Activated CD8-positive, alpha-beta T cell treated with anti-CD3 and anti-CD28 coated beads for 36 hours (primary cell): ENCODE measurements around the gene APOLD1. TPM values are rescaled to one million over a fixed set of nuclear protein-coding genes. Genes with fewer than 3 reads are reported as not detected.

Experiments
- ATAC-seq: fragments of 200-7000 bp; cut with Tn5 transposase; one replicate; pipeline ENCODE4 v1.10.0; 2021; ENCODE audit warnings: mild to moderate bottlenecking, moderate library complexity
- CTCF ChIA-PET: fragments of 350-600 bp; sonication (Branson Sonifier 250); formaldehyde crosslinking; loops from one replicate; lab custom pipeline; 2021; ENCODE audit warnings: antibody characterized with exemption; lab: Charles Lee
- POLR2A ChIA-PET: fragments of 350-600 bp; sonication (Branson Sonifier 250); formaldehyde crosslinking; loops from one replicate; lab custom pipeline; 2021; ENCODE audit warnings: antibody characterized with exemption; lab: Charles Lee
- DNase-seq: peaks from one replicate; pipeline ENCODE4 v3.0.0-alpha.2; 2020
- H3K27ac Mint-ChIP-seq: one replicate; pipeline ENCODE4 v1.8.0; 2021; ENCODE audit warnings: mild to moderate bottlenecking, mixed read lengths
- H3K27me3 Mint-ChIP-seq: one replicate; pipeline ENCODE4 v1.8.0; 2021; ENCODE audit warnings: mixed read lengths
- H3K36me3 Mint-ChIP-seq: one replicate; pipeline ENCODE4 v1.8.0; 2021; ENCODE audit warnings: low read depth, mixed read lengths
- H3K4me1 Mint-ChIP-seq: one replicate; pipeline ENCODE4 v1.8.0; 2021; ENCODE audit warnings: low read depth, mixed read lengths
- H3K4me3 Mint-ChIP-seq: one replicate; pipeline ENCODE4 v1.8.0; 2021; ENCODE audit warnings: mild to moderate bottlenecking, moderate library complexity, mixed read lengths
- H3K9me3 Mint-ChIP-seq: one replicate; pipeline ENCODE4 v1.8.0; 2021; ENCODE audit warnings: mixed read lengths
- intact Hi-C: fragments of 100-400 bp; cut with micrococcal nuclease; formaldehyde crosslinking; loops from one replicate; pipeline ENCODE4 v1.10.0; 2022
- total RNA-seq, 2 experiments: library from RNA; stranded (reverse); gene quantifications; one replicate each; pipeline ENCODE4 v1.2.3, GENCODE V29; 2021
- TF ChIP-seq, protein P1 (sequence below): fragments of 200-600 bp; IDR thresholded peaks from one replicate; pipeline ENCODE4 v1.8.0; 2022; ENCODE audit warnings: antibody characterized with exemption, mild to moderate bottlenecking

The APOLD1 gene
- total RNA-seq, 2 experiments from 2014 or later = 5.7 to 6.3 TPM

DNA sequence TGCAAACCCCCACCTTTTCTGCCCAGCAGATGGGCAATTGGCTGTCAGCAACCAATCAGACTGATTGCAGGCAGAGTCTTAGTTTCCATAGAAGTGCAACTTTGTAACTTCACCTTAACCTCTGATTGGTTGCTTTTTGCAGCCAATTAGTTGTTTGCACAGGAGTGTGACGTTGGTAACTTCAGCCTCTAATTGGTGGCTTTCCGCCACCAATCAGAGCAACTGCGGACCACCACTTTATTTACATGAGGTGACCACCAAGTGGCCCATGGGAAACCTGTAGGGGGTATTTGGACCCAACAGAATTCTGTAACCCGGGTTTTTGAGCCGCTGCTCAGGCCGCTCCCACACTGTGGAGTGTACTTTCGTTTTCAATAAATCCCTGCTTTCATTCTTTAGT, 36.0 kb upstream of the APOLD1 start:
- Mint-ChIP-seq H3K27me3 (no peaks in the 10 kb centered on the region), H3K36me3 (no peaks in the 10 kb centered on the region), H3K4me3 (no peak overlapping the region), H3K9me3 (no peaks in the 10 kb centered on the region), H3K4me1 (no peaks in the 10 kb centered on the region), H3K27ac (no peak overlapping the region)
- ChIA-PET POLR2A (no interaction called here), CTCF (interaction anchor here (4.4 kb wide), 1 partner anchor 12 kb away, joined by 24 read pairs; no protein-coding TSS in a partner anchor)
- DNase-seq (no peak), ATAC-seq (no peak)
- TF ChIP-seq, protein P1, sequence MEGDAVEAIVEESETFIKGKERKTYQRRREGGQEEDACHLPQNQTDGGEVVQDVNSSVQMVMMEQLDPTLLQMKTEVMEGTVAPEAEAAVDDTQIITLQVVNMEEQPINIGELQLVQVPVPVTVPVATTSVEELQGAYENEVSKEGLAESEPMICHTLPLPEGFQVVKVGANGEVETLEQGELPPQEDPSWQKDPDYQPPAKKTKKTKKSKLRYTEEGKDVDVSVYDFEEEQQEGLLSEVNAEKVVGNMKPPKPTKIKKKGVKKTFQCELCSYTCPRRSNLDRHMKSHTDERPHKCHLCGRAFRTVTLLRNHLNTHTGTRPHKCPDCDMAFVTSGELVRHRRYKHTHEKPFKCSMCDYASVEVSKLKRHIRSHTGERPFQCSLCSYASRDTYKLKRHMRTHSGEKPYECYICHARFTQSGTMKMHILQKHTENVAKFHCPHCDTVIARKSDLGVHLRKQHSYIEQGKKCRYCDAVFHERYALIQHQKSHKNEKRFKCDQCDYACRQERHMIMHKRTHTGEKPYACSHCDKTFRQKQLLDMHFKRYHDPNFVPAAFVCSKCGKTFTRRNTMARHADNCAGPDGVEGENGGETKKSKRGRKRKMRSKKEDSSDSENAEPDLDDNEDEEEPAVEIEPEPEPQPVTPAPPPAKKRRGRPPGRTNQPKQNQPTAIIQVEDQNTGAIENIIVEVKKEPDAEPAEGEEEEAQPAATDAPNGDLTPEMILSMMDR = no peak
- intact Hi-C loops = no loop called here

GRCh38 chr12:12755923-12756322, 29.5 kb upstream of the APOLD1 start:
- no peaks in the 10 kb centered on the region for H3K36me3 Mint-ChIP-seq
- H3K27ac Mint-ChIP-seq = no peak overlapping the region
- no peaks in the 10 kb centered on the region for H3K27me3 Mint-ChIP-seq
- no peak overlapping the region for H3K4me3 Mint-ChIP-seq
- intact Hi-C loops = no loop called here
- H3K9me3 Mint-ChIP-seq = no peaks in the 10 kb centered on the region
- no peaks in the 10 kb centered on the region for H3K4me1 Mint-ChIP-seq
- TF ChIP-seq, protein P1 = no peak
- ChIA-PET POLR2A (no interaction called here), CTCF (interaction anchor here (0.9 to 1.4 kb wide), 3 partner anchors 10 to 110 kb away, joined by 3 to 5 read pairs (median 4); no protein-coding TSS in a partner anchor)
- DNase-seq = no peak
- no peak for ATAC-seq

DNA sequence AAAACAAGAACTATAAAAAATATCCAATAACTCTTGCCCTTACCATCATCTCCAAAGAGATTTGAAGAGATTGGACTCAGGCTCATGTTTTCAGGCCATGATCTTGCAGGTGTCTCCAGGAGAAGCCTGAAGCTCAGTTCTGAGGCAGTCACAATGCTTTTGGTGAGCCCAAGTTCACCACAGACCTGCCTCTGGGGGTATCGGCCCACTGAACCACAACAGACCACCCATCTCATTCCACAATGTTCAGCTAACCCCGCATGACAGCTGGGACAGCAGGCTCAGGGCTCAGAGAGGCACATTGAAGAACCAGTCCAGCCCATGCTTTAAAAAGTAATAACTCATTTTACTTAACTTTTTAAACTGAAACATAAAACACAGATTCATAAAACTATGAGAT, 28.3 kb upstream of the APOLD1 start:
- H3K27ac Mint-ChIP-seq = no peak overlapping the region
- ATAC-seq (no peak), DNase-seq (no peak)
- intact Hi-C loops = no loop called here
- CTCF ChIA-PET = interaction anchor here (1.4 kb wide), 2 partner anchors 11 to 20 kb away, joined by 3 to 5 read pairs; no protein-coding TSS in a partner anchor
- POLR2A ChIA-PET = no interaction called here
- TF ChIP-seq, protein P1 = no peak
- H3K36me3 Mint-ChIP-seq = no peaks in the 10 kb centered on the region
- H3K9me3 Mint-ChIP-seq = no peaks in the 10 kb centered on the region
- H3K27me3 Mint-ChIP-seq = no peaks in the 10 kb centered on the region
- no peaks in the 10 kb centered on the region for H3K4me1 Mint-ChIP-seq
- no peak overlapping the region for H3K4me3 Mint-ChIP-seq

DNA sequence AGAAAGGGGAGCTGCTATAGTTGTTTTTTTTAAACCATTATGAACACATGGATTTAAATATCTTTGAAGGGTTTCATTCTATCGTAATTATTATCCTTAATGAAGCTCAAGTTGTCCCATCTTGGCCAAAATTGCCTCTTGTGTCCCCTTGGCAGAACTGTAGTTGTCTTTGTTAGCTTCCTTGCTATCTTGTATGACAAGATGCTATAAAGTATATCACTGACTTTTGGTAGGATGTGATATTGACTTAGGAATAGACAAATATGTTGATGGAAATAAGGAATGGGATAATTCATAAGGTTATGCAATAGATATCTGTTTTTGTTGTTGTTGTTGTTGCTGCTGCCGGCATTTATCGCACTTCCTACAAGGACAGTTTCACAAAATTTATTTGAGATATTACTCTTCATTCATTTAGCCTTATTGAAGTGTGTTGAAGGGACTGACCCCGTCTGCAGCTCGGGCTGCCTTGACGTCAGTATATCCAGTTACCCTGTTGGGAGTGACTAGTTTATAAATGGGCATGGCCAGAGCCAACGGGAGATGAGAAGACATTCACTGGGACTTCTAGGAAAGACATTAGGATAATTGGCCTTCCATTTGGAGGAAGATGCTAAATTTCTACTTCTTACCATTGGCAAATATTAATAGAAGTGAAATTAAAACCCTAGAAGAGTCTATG, 26.1 kb upstream of the APOLD1 start:
- TF ChIP-seq, protein P1 = no peak
- no peaks in the 10 kb centered on the region for H3K36me3 Mint-ChIP-seq
- H3K4me3 Mint-ChIP-seq = no peak overlapping the region
- no peak overlapping the region for H3K27ac Mint-ChIP-seq
- no peaks in the 10 kb centered on the region for H3K9me3 Mint-ChIP-seq
- no peaks in the 10 kb centered on the region for H3K4me1 Mint-ChIP-seq
- H3K27me3 Mint-ChIP-seq = no peaks in the 10 kb centered on the region
- POLR2A ChIA-PET = no interaction called here
- intact Hi-C loops = no loop called here
- DNase-seq (no peak), ATAC-seq (no peak)
- CTCF ChIA-PET = interaction anchor here (1.0 to 1.4 kb wide), 2 partner anchors 13 to 104 kb away, joined by 3 read pairs; no protein-coding TSS in a partner anchor

DNA sequence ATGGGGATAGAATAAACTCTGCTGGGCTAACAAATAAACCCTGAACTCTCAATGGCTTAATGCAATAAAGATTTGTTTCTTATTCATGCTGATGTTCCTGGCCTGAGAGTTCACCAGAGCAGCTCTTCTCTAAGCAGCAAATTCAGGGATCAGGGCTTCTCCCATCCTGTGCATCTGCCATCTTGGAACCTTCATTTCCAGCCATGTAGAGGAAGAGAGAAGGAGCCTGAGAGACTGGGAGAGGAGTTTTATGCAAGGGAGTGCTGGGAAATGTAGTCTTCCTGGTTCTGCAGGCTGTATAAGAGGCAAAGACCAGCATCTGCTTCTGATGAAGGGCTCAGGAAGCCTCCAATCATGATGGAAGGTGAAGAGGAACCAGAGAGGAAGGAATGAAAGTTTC, 20.6 kb upstream of the APOLD1 start:
- no peak for ATAC-seq
- Mint-ChIP-seq H3K9me3 (peaks cover 2% of the 10 kb centered on the region), H3K4me3 (no peak overlapping the region), H3K27me3 (no peaks in the 10 kb centered on the region), H3K27ac (no peak overlapping the region), H3K4me1 (no peaks in the 10 kb centered on the region), H3K36me3 (peaks cover 9% of the 10 kb centered on the region)
- ChIA-PET POLR2A (no interaction called here), CTCF (no interaction called here)
- TF ChIP-seq, protein P1 = no peak
- intact Hi-C loops = no loop called here
- no peak for DNase-seq
